ENCODE data around the gene ZNF862.
A peak's percentile ranks its signal among the peaks of the same experiment; 100 is the strongest.
"Not testable (repeated sequence)": the region's sequence is repeated elsewhere in the genome, so short reads cannot be mapped to it uniquely, and the experiment has no call there.

The ZNF862 gene

DNA sequence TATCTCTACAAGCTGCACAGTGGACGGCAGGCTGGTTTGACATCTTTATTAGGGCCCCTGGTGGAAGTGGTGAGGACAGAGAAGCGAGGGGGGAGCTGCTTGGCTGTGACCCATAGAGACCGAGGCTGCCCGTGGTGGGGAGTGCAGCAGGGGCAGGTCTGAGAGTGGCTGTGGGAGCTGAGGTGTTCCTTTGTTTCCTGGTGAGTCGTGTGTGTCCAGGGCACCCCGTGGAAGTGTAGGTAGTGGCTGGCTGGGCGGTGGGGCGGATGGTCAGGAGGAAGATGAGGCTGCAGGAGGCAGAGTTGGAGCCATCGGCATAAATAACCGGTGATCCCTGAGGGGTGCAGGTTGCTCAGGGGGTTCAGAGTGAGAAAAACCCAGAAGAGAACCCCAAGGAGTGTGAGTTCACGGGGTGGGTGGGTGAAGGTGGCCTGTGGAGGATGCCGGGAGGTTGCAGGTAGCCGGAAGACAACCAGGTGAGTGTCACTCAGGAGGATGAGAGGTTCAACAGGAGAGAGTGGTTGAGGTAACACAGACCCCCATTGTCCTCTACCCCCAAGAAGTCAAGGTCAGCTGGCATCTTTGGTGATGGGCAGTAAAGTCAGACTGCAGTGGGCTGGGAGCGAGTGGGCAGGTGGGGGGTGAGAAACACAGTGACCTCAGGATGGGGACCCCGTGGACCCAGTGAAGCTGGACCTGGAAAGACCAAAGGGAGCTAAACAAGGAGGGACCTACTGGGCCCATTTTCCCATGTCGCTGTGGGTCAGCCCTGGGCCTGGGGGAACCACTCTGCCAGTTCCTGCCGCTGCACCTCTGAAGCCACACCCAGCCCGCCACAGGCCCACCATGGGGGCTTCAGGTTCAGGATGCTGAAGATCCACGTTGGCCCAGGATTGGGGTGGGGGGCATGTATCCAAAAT is 43.4 kb downstream of the ZNF862 start:
- no peak for DNase-seq

DNA sequence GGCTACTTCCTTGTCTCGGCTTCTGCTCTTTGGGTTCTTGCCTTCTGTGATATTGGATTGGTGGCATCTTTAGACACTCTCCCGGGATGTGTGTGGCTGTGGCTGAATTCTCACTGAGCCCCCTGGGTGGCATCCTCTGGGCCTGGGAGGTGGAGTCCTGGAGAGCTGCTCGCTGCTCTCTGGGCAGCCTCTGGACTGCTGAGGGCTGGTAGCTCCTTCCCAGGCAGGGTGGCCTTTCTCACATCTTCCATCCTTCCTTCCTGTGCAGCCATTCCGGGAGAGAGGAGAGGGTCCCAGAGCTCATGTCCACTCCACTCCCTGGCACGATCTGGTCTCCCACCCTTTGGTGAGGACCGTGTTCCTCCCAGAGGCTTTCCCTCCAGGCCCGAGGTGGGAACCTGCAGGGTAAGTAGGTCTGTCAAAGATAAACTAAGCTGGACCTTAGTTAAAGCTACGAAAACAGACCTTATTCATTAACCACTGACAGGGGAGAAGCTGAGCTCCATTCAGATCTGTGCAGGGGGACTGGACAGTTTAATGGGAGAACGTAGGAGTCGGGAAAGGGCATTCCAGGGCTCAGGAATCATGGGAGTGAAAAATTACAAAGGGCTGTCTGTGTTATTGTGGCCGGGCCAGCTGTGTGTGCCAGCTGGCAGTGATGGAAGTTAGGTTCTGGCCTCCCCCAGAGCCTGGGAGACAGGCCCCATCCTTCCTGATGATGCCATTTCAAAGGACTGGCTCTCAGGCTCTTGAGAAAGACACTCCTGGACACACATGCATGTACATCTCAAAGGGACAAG is 44.3 kb downstream of the ZNF862 start:
- no peak for DNase-seq

DNA sequence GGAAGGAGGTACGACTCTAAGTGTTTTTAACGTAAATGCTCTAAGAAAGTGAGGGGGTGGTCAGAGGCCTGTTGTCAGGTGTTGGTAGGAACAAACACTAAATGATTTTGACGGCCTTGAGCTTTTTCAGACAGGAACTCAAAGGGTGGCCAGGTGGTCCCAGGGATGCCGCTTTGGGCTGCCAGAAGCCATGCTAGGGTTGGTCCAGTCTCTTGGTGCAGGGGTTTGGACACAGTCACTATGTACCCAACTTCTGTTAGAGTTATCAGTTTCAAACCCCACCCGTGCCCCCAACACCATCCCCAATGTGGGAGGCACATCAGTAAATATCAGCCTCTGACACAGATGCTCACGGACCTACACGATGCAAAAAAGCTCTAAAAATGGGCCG is 44.9 kb downstream of the ZNF862 start:
- DNase-seq: no peak

GRCh38 chr7:149883452-149883861 is 45.3 kb downstream of the ZNF862 start:
- DNase-seq: peak; percentile 20 to 55 (median 34)

DNA sequence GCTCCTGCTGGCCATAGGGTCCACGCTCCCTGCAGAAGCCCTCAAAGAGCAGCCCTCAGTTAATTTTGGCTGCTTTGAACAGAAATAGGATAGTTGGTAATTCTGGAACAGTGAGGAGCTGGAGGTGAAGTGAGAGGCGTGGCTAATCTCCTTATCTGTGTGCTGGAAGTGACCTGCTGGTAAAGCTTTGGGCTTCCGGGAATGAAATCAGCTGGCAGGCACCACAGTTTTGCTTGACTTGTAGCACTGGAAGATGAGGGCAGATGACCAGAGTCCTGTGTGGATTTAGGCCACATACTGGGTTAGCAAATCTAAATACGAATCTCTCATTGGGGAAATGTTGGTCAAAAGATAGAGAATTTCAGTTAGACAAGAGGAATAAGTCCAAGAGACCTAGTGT is 45.8 kb downstream of the ZNF862 start:
- DNase-seq: no peak

DNA sequence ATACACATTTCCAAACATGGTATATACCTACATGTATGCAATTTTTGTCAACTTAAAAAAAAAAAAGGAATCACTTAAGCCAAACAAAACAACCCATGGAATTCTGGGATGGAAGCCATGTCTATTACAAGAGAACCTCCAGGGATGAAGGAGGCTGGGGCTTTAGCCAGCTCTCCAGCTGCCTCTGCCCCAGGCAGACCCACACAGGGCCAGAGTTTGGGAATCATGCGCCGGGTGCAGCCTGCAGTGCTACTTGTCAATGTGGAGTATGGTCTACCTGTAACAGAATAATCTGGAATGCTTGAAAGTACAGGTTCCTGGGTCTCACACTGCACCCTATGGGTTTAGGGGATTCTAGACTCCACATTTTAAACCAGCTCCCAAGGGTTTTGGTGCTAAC is 46.4 kb downstream of the ZNF862 start:
- no peak for DNase-seq

- DNase-seq: no peak
Measured at GRCh38 chr7:149885191-149886017, 47.2 kb downstream of the ZNF862 start.

DNA sequence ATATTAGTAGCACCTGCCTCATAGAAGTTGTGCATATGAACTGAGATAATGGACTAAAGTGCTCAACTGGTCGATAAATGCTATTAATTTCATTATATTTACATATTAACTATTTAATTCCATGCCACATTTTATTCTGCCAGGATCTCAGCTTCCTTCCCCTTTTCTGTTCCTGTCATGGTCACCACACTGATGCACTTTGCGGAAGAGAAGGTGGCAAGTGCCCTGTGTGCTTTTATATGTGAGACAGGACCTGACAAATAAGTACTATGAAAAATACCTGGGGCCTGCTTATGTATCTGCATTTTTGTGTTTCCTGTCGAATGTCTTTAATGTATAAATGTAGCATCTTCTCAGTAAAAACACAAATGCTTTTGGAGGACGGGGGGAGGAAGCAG is 47.8 kb downstream of the ZNF862 start:
- DNase-seq: no peak

DNA sequence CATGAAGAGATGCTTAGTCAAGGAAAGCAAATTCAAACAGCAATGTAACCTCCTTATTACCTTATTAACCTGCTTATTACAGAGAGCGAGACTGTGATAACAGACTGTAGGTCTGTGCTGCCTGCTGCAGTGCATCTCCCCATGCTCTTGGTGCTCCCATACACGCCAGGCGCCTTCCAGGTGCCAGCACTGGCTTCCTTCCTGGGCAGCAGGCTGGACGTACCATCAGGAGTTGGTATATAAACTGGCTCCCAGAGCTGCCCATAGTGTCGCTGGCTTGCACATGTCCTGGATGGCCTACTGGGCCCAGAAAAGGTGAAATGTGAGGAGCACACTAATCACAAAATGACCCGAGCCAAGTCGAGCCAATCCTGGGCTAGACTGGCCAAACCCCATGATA is 49.1 kb downstream of the ZNF862 start:
- DNase-seq: no peak

DNA sequence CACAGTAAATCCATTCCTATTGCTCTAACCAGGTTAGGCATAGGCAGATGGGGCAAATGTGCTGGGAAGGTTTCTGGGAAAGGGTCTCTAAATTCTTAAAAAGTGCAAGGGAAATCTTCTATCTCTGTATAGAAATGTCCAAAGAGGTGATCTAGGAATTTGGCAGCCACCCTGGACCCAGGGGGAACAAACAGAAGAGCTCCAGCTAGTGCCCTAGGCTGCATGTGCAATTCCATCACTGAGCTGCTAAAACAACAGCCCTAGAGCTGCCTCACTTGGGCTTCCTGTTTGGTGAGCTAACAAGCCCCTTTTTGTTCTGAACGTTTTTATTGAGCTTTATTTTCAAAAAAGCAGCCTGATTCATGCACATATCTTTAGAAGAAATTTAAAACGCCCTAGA is 52.5 kb downstream of the ZNF862 start:
- DNase-seq: not testable (repeated sequence)

GRCh38 chr7:149894957-149895356 is 56.8 kb downstream of the ZNF862 start:
- not testable (repeated sequence) for DNase-seq

DNA sequence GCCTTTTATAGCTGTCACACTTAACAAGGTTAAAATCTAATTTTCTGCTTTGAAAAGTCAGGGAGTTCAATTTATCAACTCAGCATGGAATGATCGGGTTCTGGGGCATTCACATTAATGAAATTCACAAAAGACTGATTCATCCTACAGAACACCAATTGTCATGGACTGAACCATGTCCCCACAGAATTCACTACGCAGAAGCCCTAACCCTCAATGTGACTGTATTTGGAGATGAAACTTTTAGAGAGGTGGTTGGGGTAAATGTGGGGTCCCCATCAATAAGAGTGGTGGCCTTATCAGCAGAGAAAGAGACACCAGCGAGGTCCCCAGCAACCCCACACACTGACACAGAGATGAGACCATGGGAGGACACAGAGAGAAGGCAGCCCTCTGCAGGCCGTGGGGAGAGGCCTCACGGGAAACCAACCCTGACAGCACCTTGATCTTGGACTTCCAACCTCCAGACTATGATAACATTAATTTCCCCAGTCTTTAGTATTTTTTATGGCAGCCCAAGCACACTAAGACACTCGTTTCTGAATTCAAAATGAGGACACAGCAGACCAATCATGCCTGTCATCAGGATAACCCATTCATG is 69.7 kb downstream of the ZNF862 start:
- DNase-seq: not testable (repeated sequence)

DNA sequence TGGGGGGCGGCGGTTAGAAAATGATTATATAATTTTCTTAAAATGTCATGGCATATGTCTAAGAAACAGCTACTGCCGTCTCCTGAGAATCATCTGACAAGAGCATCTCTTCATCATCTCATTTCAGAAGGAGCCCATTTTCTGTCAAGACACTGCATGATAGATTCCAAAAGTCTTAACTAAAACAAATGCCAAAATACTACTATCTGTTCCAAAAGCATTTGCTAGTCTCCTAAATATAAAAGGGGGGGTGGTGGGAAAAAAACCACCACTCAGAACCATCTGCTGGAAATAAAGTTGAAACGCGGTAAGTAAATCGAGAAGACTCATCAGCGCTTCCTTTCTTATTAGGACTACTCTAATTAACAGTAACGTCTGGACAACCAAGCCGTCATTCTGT is 72.0 kb downstream of the ZNF862 start:
- not testable (repeated sequence) for DNase-seq

- not testable (repeated sequence) for DNase-seq
Measured at GRCh38 chr7:149912126-149912525, 74.0 kb downstream of the ZNF862 start.
